Ammon's horn (tissue), 1 donor: ENCODE measurements around the gene EFCC1.
A peak's percentile ranks its signal among the peaks of the same experiment; 100 is the strongest.

Experiments
- DNase-seq: peaks from one replicate; pipeline ENCODE4 v3.0.0-alpha.2; 2016; ENCODE audit warnings: low spot score

The EFCC1 gene

GRCh38 chr3:129014793-129015345, 13.8 kb downstream of the EFCC1 start:
- DNase-seq = no peak

- peak; percentile 38 for DNase-seq
Measured at GRCh38 chr3:129015388-129016105, 14.4 kb downstream of the EFCC1 start.

GRCh38 chr3:129016356-129016719, 15.2 kb downstream of the EFCC1 start:
- no peak for DNase-seq

GRCh38 chr3:129016720-129017483, 15.8 kb downstream of the EFCC1 start:
- DNase-seq = no peak

GRCh38 chr3:129017484-129017899, 16.4 kb downstream of the EFCC1 start:
- no peak for DNase-seq

- DNase-seq = no peak
Measured at GRCh38 chr3:129018271-129018670, 17.2 kb downstream of the EFCC1 start.

GRCh38 chr3:129018751-129019150, 17.6 kb downstream of the EFCC1 start:
- no peak for DNase-seq

- DNase-seq = no peak
Measured at GRCh38 chr3:129019266-129019665, 18.2 kb downstream of the EFCC1 start.

GRCh38 chr3:129020691-129021090, 19.6 kb downstream of the EFCC1 start:
- DNase-seq = no peak

GRCh38 chr3:129021140-129021551, 20.0 kb downstream of the EFCC1 start:
- DNase-seq = no peak

GRCh38 chr3:129022114-129023007, 21.3 kb downstream of the EFCC1 start:
- no peak for DNase-seq

- DNase-seq = no peak
Measured at GRCh38 chr3:129023008-129023358, 21.9 kb downstream of the EFCC1 start.

GRCh38 chr3:129023909-129024308, 22.8 kb downstream of the EFCC1 start:
- no peak for DNase-seq

GRCh38 chr3:129025108-129025507, 24.0 kb downstream of the EFCC1 start:
- no peak for DNase-seq

GRCh38 chr3:129025691-129026435, 24.8 kb downstream of the EFCC1 start:
- no peak for DNase-seq

GRCh38 chr3:129026728-129027543, 25.8 kb downstream of the EFCC1 start:
- DNase-seq = peak; percentile 91

- no peak for DNase-seq
Measured at GRCh38 chr3:129027544-129027880, 26.4 kb downstream of the EFCC1 start.

- DNase-seq = no peak
Measured at GRCh38 chr3:129028866-129029265, 27.8 kb downstream of the EFCC1 start.

GRCh38 chr3:129030611-129031010, 29.5 kb downstream of the EFCC1 start:
- DNase-seq = no peak

- DNase-seq = no peak
Measured at GRCh38 chr3:129031476-129032215, 30.5 kb downstream of the EFCC1 start.
